PC-9 (cell line): ENCODE results near the gene MAK.

Source experiments
- CTCF ChIP-seq: fragments of 200-600 bp; sonication (generic); conservative IDR thresholded peaks from 2 replicates; pipeline ENCODE4 v1.6.1; 2017; ENCODE audit warnings: mixed run types, antibody characterized with exemption, mild to moderate bottlenecking, moderate library complexity
- EZH2 ChIP-seq: fragments of 200-600 bp; sonication (generic); IDR thresholded peaks from 2 replicates; pipeline ENCODE4 v1.8.0; 2017; ENCODE audit warnings: antibody characterized with exemption, low read depth

DNA sequence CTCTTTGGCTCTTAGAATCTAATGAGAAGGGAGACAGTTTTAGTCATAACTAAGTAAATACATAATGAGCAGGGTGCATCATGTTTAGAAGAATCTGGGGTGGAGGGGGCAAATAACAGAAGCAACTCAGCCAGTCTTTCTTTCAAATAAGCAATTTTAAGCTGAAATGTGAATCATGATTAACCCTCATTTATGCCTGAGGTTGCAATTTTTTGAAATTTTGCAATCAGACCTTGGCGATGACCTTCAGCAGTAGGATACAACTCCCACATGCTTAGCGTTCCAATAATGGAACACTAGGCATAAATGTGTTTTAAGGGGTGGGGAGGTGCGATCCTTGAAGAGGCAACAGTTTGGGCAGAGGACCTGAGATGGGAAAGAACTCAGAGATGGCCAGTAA lies 60.1 kb downstream of the MAK start:
- TF ChIP-seq CTCF (no peak), EZH2 (no peak)
